HL-60 (cell line): ENCODE results near the gene CAMK2B.

Experiments used
- GABPA ChIP-seq: IDR thresholded peaks from 2 replicates; pipeline ENCODE4 v1.6.1; 2012; ENCODE audit warnings: low read depth
- POLR2AphosphoS5 ChIP-seq: IDR thresholded peaks from 2 replicates; pipeline ENCODE4 v1.6.1; 2012; ENCODE audit warnings: low read depth
- TF ChIP-seq, protein P1 (sequence below): IDR thresholded peaks from one replicate; pipeline ENCODE4 v1.5.1; 2011; ENCODE audit warnings: low read length, control low read depth, inconsistent platforms; ENCODE audit not compliant: insufficient read depth
- TF ChIP-seq, protein P2 (sequence below): IDR thresholded peaks from 2 replicates; pipeline ENCODE4 v1.6.1; 2012; ENCODE audit warnings: low read depth; ENCODE audit not compliant: insufficient replicate concordance

DNA sequence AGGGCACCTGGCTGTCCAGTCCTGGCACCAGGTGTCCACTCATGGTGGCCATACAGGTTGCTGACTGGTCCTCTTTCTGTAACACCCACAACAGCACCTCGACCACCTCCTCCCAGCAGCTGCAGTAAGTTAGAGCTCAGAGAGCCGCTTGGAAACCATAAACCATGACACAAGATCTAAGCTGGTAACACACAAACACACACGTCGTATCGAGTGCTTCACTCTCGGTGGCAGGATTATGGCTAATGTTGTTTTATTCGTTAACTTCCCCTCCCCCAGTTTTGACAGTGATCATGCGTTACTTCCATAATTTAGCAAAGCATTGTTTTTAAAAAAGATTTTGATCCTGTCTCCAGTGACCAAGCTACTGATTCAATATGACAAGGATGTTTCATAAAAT, 59.7 kb downstream of the CAMK2B start:
- TF ChIP-seq, protein P1, sequence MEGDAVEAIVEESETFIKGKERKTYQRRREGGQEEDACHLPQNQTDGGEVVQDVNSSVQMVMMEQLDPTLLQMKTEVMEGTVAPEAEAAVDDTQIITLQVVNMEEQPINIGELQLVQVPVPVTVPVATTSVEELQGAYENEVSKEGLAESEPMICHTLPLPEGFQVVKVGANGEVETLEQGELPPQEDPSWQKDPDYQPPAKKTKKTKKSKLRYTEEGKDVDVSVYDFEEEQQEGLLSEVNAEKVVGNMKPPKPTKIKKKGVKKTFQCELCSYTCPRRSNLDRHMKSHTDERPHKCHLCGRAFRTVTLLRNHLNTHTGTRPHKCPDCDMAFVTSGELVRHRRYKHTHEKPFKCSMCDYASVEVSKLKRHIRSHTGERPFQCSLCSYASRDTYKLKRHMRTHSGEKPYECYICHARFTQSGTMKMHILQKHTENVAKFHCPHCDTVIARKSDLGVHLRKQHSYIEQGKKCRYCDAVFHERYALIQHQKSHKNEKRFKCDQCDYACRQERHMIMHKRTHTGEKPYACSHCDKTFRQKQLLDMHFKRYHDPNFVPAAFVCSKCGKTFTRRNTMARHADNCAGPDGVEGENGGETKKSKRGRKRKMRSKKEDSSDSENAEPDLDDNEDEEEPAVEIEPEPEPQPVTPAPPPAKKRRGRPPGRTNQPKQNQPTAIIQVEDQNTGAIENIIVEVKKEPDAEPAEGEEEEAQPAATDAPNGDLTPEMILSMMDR: no peak
- TF ChIP-seq POLR2AphosphoS5 (no peak), GABPA (no peak)
- TF ChIP-seq, protein P2, sequence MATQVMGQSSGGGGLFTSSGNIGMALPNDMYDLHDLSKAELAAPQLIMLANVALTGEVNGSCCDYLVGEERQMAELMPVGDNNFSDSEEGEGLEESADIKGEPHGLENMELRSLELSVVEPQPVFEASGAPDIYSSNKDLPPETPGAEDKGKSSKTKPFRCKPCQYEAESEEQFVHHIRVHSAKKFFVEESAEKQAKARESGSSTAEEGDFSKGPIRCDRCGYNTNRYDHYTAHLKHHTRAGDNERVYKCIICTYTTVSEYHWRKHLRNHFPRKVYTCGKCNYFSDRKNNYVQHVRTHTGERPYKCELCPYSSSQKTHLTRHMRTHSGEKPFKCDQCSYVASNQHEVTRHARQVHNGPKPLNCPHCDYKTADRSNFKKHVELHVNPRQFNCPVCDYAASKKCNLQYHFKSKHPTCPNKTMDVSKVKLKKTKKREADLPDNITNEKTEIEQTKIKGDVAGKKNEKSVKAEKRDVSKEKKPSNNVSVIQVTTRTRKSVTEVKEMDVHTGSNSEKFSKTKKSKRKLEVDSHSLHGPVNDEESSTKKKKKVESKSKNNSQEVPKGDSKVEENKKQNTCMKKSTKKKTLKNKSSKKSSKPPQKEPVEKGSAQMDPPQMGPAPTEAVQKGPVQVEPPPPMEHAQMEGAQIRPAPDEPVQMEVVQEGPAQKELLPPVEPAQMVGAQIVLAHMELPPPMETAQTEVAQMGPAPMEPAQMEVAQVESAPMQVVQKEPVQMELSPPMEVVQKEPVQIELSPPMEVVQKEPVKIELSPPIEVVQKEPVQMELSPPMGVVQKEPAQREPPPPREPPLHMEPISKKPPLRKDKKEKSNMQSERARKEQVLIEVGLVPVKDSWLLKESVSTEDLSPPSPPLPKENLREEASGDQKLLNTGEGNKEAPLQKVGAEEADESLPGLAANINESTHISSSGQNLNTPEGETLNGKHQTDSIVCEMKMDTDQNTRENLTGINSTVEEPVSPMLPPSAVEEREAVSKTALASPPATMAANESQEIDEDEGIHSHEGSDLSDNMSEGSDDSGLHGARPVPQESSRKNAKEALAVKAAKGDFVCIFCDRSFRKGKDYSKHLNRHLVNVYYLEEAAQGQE: no peak
